ENCODE data around the gene FAM241A.

FAM241A gene

DNA sequence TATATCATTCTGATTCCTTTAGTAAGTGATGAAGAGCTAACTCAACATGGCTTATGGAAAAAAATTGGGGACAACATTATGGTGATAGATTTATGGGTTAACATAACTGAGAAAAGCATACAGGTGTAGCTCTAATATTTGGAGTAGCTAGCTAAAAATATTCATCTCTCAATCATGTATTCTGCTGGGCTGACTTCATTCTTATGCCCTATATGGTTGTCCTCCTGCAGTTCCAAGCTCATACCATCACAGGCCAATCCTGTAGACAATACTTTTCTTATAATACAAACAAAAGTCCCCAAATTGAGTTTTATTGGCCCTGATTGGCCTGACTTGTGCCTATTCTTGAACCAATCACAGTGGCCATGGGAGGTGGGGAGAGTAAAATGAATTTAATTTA, 6.7 kb upstream of the FAM241A start:
- no peaks in the 10 kb centered on the region for H3K36me3 ChIP-seq (ENCODE audit: control insufficient read depth, insufficient read depth, low read length)
- no peaks in the 10 kb centered on the region for H3K9me3 ChIP-seq (ENCODE audit: control insufficient read depth, low read length)
- no peaks in the 10 kb centered on the region for H3K4me1 ChIP-seq (ENCODE audit: control insufficient read depth, insufficient read depth, low read length, poor library complexity, severe bottlenecking)
- H3K4me3 ChIP-seq (ENCODE audit: extremely low read depth, insufficient read depth, low read length, poor library complexity, severe bottlenecking) = no peak overlapping the region
- H3K27ac ChIP-seq (ENCODE audit: low read depth, low read length, severe bottlenecking) = no peak overlapping the region

GRCh38 chr4:112140536-112140935, 4.7 kb upstream of the FAM241A start:
- no CpG with 5 or more reads among the region's 2 CpGs for WGBS, 2 experiments (ENCODE audit: insufficient coverage in 2 of 2)
- H3K4me1 ChIP-seq (ENCODE audit: control insufficient read depth, insufficient read depth, low read length, poor library complexity, severe bottlenecking) = no peaks in the 10 kb centered on the region
- no peak overlapping the region for H3K27ac ChIP-seq (ENCODE audit: low read depth, low read length, severe bottlenecking)
- no peaks in the 10 kb centered on the region for H3K36me3 ChIP-seq (ENCODE audit: control insufficient read depth, insufficient read depth, low read length)
- no peak overlapping the region for H3K4me3 ChIP-seq (ENCODE audit: extremely low read depth, insufficient read depth, low read length, poor library complexity, severe bottlenecking)
- no peaks in the 10 kb centered on the region for H3K9me3 ChIP-seq (ENCODE audit: control insufficient read depth, low read length)

DNA sequence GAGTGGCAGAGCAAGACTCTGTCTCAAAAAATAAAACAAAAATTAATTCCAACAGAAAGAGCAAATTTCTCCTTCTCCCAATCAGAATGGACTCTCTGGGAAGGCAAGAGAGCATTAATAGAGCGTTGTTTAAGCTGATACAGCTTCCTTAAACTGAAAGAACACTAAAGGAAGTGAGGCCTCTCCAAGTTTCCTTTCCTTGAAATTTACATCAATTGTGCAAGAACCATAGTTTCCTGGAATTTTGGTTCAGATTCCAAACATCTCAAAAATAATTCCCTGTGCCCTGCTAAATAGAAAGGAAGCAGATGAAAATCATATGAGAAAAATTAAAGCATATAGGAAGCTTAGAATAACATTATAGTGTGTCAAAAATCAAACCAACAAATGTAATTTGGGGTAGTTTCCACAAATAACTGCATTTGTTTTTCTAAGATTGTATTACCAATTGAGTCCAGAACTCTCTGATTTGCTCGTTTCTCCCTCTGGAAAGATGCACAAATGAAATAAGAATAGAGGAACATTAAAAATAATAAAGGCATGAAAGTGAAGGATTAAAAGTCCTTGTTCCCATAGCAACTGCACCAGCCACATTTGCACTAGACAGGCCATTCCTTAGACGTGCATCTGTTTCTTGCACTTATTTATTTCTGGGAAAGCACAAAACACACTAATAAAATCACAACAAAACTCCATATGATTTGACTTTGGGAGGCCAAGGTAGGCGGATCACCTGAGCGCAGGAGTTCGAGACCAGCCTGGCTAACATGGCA, 3.7 kb upstream of the FAM241A start:
- 71 to 100% methylated on average over 1 to 2 of the region's 6 CpGs for WGBS, 2 experiments (ENCODE audit: insufficient coverage in 2 of 2)
- Histone ChIP-seq H3K4me3 (ENCODE audit: extremely low read depth, insufficient read depth, low read length, poor library complexity, severe bottlenecking) (no peak overlapping the region), H3K27ac (ENCODE audit: low read depth, low read length, severe bottlenecking) (no peak overlapping the region), H3K9me3 (ENCODE audit: control insufficient read depth, low read length) (no peaks in the 10 kb centered on the region), H3K36me3 (ENCODE audit: control insufficient read depth, insufficient read depth, low read length) (no peaks in the 10 kb centered on the region), H3K4me1 (ENCODE audit: control insufficient read depth, insufficient read depth, low read length, poor library complexity, severe bottlenecking) (no peaks in the 10 kb centered on the region)

GRCh38 chr4:112142182-112142581, 3.1 kb upstream of the FAM241A start:
- no peaks in the 10 kb centered on the region for H3K4me1 ChIP-seq (ENCODE audit: control insufficient read depth, insufficient read depth, low read length, poor library complexity, severe bottlenecking)
- H3K9me3 ChIP-seq (ENCODE audit: control insufficient read depth, low read length) = no peaks in the 10 kb centered on the region
- WGBS, 2 experiments (ENCODE audit: insufficient coverage in 2 of 2) = no CpG with 5 or more reads among the region's 2 CpGs
- H3K36me3 ChIP-seq (ENCODE audit: control insufficient read depth, insufficient read depth, low read length) = no peaks in the 10 kb centered on the region
- H3K27ac ChIP-seq (ENCODE audit: low read depth, low read length, severe bottlenecking) = no peak overlapping the region
- no peak overlapping the region for H3K4me3 ChIP-seq (ENCODE audit: extremely low read depth, insufficient read depth, low read length, poor library complexity, severe bottlenecking)

DNA sequence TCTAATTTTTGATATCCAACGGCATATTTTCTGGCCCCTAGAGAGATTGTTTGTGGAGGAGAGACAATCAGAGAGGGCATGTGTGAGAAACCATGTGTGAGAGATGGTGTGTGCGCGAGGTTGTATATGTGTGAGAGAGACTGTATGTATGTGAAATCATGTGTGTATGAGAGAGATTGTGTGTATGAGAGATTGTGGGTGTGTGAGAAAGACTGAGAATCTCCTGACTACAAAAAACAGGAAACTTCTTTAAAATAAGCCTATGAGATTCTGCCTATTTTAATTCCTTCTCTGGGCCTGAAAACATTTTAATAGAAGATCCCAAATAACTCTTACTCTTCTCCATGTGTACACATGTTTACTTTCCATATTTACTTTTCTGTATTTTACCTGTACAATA, 1.5 kb upstream of the FAM241A start:
- 94 to 95% methylated on average over 3 of the region's 3 CpGs for WGBS, 2 experiments (ENCODE audit: insufficient coverage in 2 of 2)
- Histone ChIP-seq H3K27ac (ENCODE audit: low read depth, low read length, severe bottlenecking) (no peak overlapping the region), H3K9me3 (ENCODE audit: control insufficient read depth, low read length) (no peaks in the 10 kb centered on the region), H3K4me1 (ENCODE audit: control insufficient read depth, insufficient read depth, low read length, poor library complexity, severe bottlenecking) (no peaks in the 10 kb centered on the region), H3K36me3 (ENCODE audit: control insufficient read depth, insufficient read depth, low read length) (no peaks in the 10 kb centered on the region), H3K4me3 (ENCODE audit: extremely low read depth, insufficient read depth, low read length, poor library complexity, severe bottlenecking) (no peak overlapping the region)

DNA sequence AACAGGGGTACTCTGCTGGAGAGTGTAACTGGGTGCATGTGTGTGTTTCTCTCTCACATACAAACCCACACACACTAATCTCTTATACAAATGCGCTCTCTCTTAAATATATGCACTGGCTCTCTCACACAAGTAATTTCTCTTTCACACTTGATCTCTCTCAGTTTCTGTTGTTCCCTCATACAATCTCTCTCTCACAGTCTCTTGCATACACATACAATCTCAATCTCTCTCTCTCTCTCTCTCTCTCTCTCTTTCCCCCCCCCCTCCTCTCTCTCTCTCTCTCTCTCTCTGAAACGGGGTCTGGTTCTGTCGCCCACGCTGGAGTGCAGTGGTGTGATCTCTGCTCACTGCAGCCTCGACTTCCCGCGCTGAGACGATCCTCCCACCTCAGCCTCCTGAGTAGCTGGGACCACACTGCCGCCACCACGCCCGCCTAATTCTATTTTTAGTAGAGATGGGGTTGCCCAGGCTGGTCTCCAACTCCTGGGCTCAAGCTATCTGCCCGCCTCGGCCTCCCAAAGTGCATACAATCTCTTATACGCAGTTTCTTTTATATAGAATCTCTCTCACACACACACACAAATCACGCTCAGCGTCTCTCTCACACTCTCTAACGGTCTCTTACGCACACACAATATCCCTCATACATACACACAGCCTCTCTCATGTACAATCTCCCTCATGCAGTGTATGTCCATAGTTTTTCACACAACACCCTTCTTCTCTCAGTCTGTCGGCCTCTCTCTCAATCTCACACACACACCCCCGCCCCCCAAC, 518 bp upstream of the FAM241A start:
- H3K4me1 ChIP-seq (ENCODE audit: control insufficient read depth, insufficient read depth, low read length, poor library complexity, severe bottlenecking) = no peaks in the 10 kb centered on the region
- 86 to 90% methylated on average over 12 to 15 of the region's 20 CpGs for WGBS, 2 experiments (ENCODE audit: insufficient coverage in 2 of 2)
- no peak overlapping the region for H3K27ac ChIP-seq (ENCODE audit: low read depth, low read length, severe bottlenecking)
- H3K9me3 ChIP-seq (ENCODE audit: control insufficient read depth, low read length) = no peaks in the 10 kb centered on the region
- H3K36me3 ChIP-seq (ENCODE audit: control insufficient read depth, insufficient read depth, low read length) = no peaks in the 10 kb centered on the region
- H3K4me3 ChIP-seq (ENCODE audit: extremely low read depth, insufficient read depth, low read length, poor library complexity, severe bottlenecking) = peak overlapping the region; percentile 64

GRCh38 chr4:112145790-112146501, 692 bp downstream of the FAM241A start:
- H3K27ac ChIP-seq (ENCODE audit: low read depth, low read length, severe bottlenecking) = no peak overlapping the region
- WGBS, 2 experiments (ENCODE audit: insufficient coverage in 2 of 2) = 0 to 1% methylated on average over 34 to 37 of the region's 53 CpGs

DNA sequence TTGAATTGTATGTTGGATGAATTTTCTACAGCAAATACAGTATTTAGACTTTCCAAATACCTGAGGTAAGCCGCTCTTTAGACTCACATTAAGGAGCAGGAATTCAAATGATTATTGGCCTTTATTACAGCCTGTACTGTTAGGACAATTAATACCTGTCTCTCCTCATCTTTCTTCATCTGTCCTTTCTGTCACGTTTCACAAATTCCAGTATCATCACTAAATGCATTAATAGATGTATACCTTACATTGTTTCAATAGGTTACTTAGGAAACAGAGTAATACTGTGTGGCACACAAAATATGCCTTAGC, 1.2 kb downstream of the FAM241A start:
- Histone ChIP-seq H3K4me1 (ENCODE audit: control insufficient read depth, insufficient read depth, low read length, poor library complexity, severe bottlenecking) (no peaks in the 10 kb centered on the region), H3K36me3 (ENCODE audit: control insufficient read depth, insufficient read depth, low read length) (no peaks in the 10 kb centered on the region), H3K4me3 (ENCODE audit: extremely low read depth, insufficient read depth, low read length, poor library complexity, severe bottlenecking) (peak overlapping the region; percentile 64), H3K9me3 (ENCODE audit: control insufficient read depth, low read length) (no peaks in the 10 kb centered on the region), H3K27ac (ENCODE audit: low read depth, low read length, severe bottlenecking) (no peak overlapping the region)
- WGBS, 2 experiments (ENCODE audit: insufficient coverage in 2 of 2) = no CpG with 5 or more reads among the region's 2 CpGs

More at GRCh38 chr4:112145790-112146501, 692 bp downstream of the FAM241A start:
- no peaks in the 10 kb centered on the region for H3K9me3 ChIP-seq (ENCODE audit: control insufficient read depth, low read length)
- H3K36me3 ChIP-seq (ENCODE audit: control insufficient read depth, insufficient read depth, low read length) = no peaks in the 10 kb centered on the region
- H3K4me3 ChIP-seq (ENCODE audit: extremely low read depth, insufficient read depth, low read length, poor library complexity, severe bottlenecking) = peak overlapping the region; percentile 64
- no peaks in the 10 kb centered on the region for H3K4me1 ChIP-seq (ENCODE audit: control insufficient read depth, insufficient read depth, low read length, poor library complexity, severe bottlenecking)

DNA sequence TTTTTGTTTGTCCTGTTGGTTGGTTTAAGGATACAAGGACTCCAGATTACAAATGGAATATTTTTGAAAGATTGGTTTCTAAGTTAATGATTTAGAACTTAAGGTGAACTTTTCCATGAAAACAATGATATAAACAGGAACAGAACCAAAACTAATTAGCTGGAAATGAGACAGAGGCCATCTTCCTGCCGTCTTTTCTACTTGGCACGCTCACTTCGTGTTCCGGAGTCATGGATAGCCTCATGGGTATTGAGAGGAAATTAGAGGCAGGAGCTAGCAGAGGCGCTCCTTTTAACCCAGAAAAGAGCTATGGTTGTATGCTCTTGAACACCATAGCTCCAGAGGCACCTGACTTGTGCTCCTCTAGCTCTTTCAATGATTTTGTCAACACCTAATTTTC, 2.4 kb downstream of the FAM241A start:
- Histone ChIP-seq H3K4me3 (ENCODE audit: extremely low read depth, insufficient read depth, low read length, poor library complexity, severe bottlenecking) (no peak overlapping the region), H3K4me1 (ENCODE audit: control insufficient read depth, insufficient read depth, low read length, poor library complexity, severe bottlenecking) (no peaks in the 10 kb centered on the region), H3K27ac (ENCODE audit: low read depth, low read length, severe bottlenecking) (no peak overlapping the region), H3K9me3 (ENCODE audit: control insufficient read depth, low read length) (no peaks in the 10 kb centered on the region), H3K36me3 (ENCODE audit: control insufficient read depth, insufficient read depth, low read length) (no peaks in the 10 kb centered on the region)
- WGBS, 2 experiments (ENCODE audit: insufficient coverage in 2 of 2) = 80 to 93% methylated on average over 4 to 5 of the region's 5 CpGs

DNA sequence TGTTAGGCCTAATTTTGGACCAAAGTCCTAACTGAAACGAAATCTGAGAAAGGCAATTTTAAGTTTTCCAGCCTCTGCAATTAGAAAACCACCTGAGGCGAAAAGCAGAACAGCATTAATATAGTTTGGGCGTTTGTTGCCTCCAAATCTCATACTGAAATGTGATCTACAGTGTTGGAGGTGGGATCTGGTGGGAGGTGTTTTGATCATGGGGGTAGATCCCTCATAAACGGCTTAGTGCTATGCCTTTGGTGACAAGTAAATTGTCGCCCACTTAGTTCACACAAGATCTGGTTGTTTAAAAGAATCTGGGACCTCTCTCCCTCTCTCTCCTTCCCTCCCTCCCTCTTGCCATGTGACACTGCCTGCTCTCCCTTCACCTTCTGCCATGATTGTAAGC, 5.7 kb downstream of the FAM241A start:
- no peak overlapping the region for H3K4me3 ChIP-seq (ENCODE audit: extremely low read depth, insufficient read depth, low read length, poor library complexity, severe bottlenecking)
- H3K9me3 ChIP-seq (ENCODE audit: control insufficient read depth, low read length) = no peaks in the 10 kb centered on the region
- no peaks in the 10 kb centered on the region for H3K4me1 ChIP-seq (ENCODE audit: control insufficient read depth, insufficient read depth, low read length, poor library complexity, severe bottlenecking)
- no peak overlapping the region for H3K27ac ChIP-seq (ENCODE audit: low read depth, low read length, severe bottlenecking)
- WGBS, 2 experiments (ENCODE audit: insufficient coverage in 2 of 2) = 86 to 92% methylated on average over 4 of the region's 5 CpGs
- no peaks in the 10 kb centered on the region for H3K36me3 ChIP-seq (ENCODE audit: control insufficient read depth, insufficient read depth, low read length)

GRCh38 chr4:112152521-112152920, 7.3 kb downstream of the FAM241A start:
- Histone ChIP-seq H3K4me3 (ENCODE audit: extremely low read depth, insufficient read depth, low read length, poor library complexity, severe bottlenecking) (no peak overlapping the region), H3K27ac (ENCODE audit: low read depth, low read length, severe bottlenecking) (no peak overlapping the region), H3K36me3 (ENCODE audit: control insufficient read depth, insufficient read depth, low read length) (no peaks in the 10 kb centered on the region), H3K9me3 (ENCODE audit: control insufficient read depth, low read length) (no peaks in the 10 kb centered on the region), H3K4me1 (ENCODE audit: control insufficient read depth, insufficient read depth, low read length, poor library complexity, severe bottlenecking) (no peaks in the 10 kb centered on the region)
- 0 to 43% methylated on average over 1 to 3 of the region's 6 CpGs for WGBS, 2 experiments (ENCODE audit: insufficient coverage in 2 of 2)

Data from mesodermal cell (in vitro differentiated cells).